HepG2 (cell line): Measurements from ENCODE around the gene CNTFR. TPM values are rescaled to one million over a fixed set of nuclear protein-coding genes. Genes with fewer than 3 reads are reported as not detected.

Source experiments
- AGO1 ChIP-seq: fragments of 200-400 bp; formaldehyde crosslinking; IDR thresholded peaks from 2 replicates; pipeline ENCODE4 v1.6.1; 2017; ENCODE audit warnings: mild to moderate bottlenecking, low read depth, low read length, moderate library complexity; ENCODE audit not compliant: poor library complexity, severe bottlenecking
- IKZF1 ChIP-seq: fragments of 450-650 bp; IDR thresholded peaks from 2 replicates; pipeline ENCODE4 v1.7.1; 2016
- SMARCC2 ChIP-seq: fragments of 450-650 bp; IDR thresholded peaks from 2 replicates; pipeline ENCODE4 v1.6.1; 2017; ENCODE audit warnings: antibody characterized with exemption, mild to moderate bottlenecking
- SP2 ChIP-seq: sonication (generic); formaldehyde crosslinking; IDR thresholded peaks from 2 replicates; pipeline ENCODE4 v1.5.1; 2020; ENCODE audit warnings: mild to moderate bottlenecking, missing genetic modification reagents
- ZBTB4 ChIP-seq: sonication (generic); formaldehyde crosslinking; IDR thresholded peaks from 2 replicates; pipeline ENCODE4 v1.4.0; 2020; ENCODE audit warnings: missing genetic modification reagents, mild to moderate bottlenecking, borderline replicate concordance
- ZGPAT ChIP-seq: IDR thresholded peaks from 2 replicates; pipeline ENCODE4 v1.6.1; 2016; ENCODE audit warnings: mild to moderate bottlenecking
- ZNF296 ChIP-seq: sonication (generic); formaldehyde crosslinking; conservative IDR thresholded peaks from 2 replicates; pipeline ENCODE4 v1.5.0; 2020; ENCODE audit warnings: mild to moderate bottlenecking, missing genetic modification reagents
- ZNF362 ChIP-seq: sonication (generic); formaldehyde crosslinking; IDR thresholded peaks from 2 replicates; pipeline ENCODE4 v1.4.0; 2020; ENCODE audit warnings: missing genetic modification reagents, mild to moderate bottlenecking, borderline replicate concordance
- ZNF790 ChIP-seq: sonication (generic); formaldehyde crosslinking; IDR thresholded peaks from 2 replicates; pipeline ENCODE4 v1.8.0; 2022; ENCODE audit warnings: missing genetic modification reagents, mild to moderate bottlenecking, borderline replicate concordance
- polyA plus RNA-seq, 8 experiments: library from polyadenylated mRNA; depleted of rRNA in 3 of 8; stranded (reverse) in 7 of 8; unstranded in 1 of 8; fragments of >200 nt; fragmentation: Illumina TruSeq in 4 of 8; extraction: Trizol in 4 of 8; gene quantifications; 2 replicates each; pipeline versions ENCODE4 v1.2.1 to v1.2.3, GENCODE V29; 2011 to 2016; ENCODE audit warnings: low read depth in 4 of 8, missing spikeins in 1 of 8, mixed read lengths in 1 of 8; ENCODE audit not compliant: insufficient read depth in 1 of 8
- total RNA-seq, 5 experiments: library from RNA; depleted of rRNA; stranded (reverse); fragments of >200 nt; fragmentation: Illumina TruSeq; extraction: Trizol; gene quantifications; 2 replicates each; pipeline ENCODE4 v1.2.3, GENCODE V29; 2016; ENCODE audit warnings: low read depth in 1 of 5
- TF ChIP-seq, protein P1 (sequence below): sonication (generic); formaldehyde crosslinking; IDR thresholded peaks from 2 replicates; pipeline ENCODE4; 2020; ENCODE audit warnings: missing genetic modification reagents, mild to moderate bottlenecking, borderline replicate concordance
- TF ChIP-seq, protein P2 (sequence below): sonication (generic); formaldehyde crosslinking; IDR thresholded peaks from 2 replicates; pipeline ENCODE4 v1.8.1; 2022; ENCODE audit warnings: mild to moderate bottlenecking, missing genetic modification reagents

Gene CNTFR
- total and polyA plus RNA-seq, 2 of the 13 experiments (the other 11 are each of a cell fraction or from before 2014, with no cell fraction given), result not detected

DNA sequence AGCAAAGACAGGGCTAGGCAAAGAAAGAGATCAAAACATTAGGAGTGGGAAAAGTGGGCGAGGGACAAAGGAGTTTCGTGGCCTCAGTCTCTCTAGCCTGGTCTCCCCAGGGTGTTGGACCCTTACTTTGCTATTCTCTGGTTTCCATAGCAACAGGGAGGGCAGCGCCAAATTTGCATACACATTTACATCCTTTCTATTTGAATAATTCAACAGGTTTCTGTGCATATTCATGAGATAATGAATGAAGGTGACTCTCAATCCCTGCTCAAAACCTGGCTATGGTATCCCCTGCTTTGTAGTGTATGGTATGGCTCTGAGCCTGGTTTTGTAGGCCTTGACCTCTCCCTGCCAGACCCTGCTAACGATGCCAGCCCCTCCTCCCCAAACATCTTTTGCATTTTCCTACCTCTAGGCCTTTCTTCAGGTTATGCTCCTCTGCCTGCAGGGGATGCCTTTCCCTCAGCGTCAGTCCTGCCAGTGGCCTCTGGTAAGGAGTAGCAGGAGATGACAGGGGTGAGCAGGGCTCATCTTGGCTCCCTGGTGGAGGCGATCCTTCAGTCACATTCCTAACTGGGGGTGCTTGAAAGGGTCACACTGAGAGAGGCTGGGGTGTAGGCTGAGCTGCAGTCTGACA is 12.5 kb upstream of the CNTFR start (continued):
- TF ChIP-seq, protein P1, sequence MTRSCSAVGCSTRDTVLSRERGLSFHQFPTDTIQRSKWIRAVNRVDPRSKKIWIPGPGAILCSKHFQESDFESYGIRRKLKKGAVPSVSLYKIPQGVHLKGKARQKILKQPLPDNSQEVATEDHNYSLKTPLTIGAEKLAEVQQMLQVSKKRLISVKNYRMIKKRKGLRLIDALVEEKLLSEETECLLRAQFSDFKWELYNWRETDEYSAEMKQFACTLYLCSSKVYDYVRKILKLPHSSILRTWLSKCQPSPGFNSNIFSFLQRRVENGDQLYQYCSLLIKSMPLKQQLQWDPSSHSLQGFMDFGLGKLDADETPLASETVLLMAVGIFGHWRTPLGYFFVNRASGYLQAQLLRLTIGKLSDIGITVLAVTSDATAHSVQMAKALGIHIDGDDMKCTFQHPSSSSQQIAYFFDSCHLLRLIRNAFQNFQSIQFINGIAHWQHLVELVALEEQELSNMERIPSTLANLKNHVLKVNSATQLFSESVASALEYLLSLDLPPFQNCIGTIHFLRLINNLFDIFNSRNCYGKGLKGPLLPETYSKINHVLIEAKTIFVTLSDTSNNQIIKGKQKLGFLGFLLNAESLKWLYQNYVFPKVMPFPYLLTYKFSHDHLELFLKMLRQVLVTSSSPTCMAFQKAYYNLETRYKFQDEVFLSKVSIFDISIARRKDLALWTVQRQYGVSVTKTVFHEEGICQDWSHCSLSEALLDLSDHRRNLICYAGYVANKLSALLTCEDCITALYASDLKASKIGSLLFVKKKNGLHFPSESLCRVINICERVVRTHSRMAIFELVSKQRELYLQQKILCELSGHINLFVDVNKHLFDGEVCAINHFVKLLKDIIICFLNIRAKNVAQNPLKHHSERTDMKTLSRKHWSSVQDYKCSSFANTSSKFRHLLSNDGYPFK, result no peak
- TF ChIP-seq ZNF362 (CRISPR knock-in tag), result no peak
- no peak for TF ChIP-seq ZGPAT (CRISPR knock-in tag)
- no peak for TF ChIP-seq AGO1
- TF ChIP-seq SMARCC2, result no peak
- no peak for TF ChIP-seq IKZF1
- TF ChIP-seq SP2 (CRISPR knock-in tag), result no peak
- TF ChIP-seq, protein P2, sequence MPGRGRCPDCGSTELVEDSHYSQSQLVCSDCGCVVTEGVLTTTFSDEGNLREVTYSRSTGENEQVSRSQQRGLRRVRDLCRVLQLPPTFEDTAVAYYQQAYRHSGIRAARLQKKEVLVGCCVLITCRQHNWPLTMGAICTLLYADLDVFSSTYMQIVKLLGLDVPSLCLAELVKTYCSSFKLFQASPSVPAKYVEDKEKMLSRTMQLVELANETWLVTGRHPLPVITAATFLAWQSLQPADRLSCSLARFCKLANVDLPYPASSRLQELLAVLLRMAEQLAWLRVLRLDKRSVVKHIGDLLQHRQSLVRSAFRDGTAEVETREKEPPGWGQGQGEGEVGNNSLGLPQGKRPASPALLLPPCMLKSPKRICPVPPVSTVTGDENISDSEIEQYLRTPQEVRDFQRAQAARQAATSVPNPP (CRISPR knock-in tag), result no peak
- TF ChIP-seq ZBTB4 (CRISPR knock-in tag), result no peak
- TF ChIP-seq ZNF296 (CRISPR knock-in tag), result no peak
- no peak for TF ChIP-seq ZNF790
